ENCODE results near the gene ADORA1.

ADORA1 gene

DNA sequence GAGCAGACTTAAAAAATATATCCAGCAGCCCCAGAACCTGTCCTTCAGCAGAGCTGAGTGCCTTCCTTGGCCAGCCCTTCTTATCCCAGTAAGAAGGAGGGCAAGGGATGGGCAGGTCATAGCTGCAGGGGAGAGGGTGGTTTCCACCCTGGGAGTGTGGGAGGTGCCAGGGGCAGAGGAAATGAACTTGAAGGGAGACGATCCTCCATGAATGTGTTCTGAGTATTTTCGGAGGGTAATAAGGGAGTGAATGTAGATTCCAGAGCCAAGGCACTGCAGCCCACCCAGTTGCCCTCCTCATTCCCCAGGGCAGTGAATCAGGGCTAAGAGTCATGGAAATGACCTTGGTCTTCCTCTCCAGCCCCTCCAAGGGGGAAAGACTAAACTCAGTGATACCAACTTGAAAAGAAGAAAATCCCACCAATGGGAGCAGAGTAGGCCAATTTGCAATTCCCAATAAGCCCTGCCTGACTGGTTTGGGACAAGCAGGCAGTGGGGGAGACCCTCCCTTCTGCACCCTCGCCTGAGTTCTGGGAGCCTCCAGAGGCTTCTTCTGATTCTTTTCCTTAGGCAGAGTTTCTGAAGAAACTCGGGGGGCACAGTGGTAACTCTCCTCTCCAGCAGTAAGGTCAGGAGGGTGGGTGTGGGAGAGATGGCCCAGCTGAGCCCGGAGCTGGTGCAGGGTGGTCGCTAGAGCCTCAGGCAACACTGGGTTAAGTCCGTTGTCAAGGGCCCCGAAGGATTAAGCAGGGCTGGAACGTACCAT, 45.9 kb upstream of the ADORA1 start:
- H4K91ac ChIP-seq (ENCODE audit: low read depth, low read length, poor library complexity): no peak overlapping the region
- H3K27ac ChIP-seq (replicated peaks; ENCODE audit: low read length): no peak overlapping the region
- WGBS, 2 donors (ENCODE audit: extremely low coverage in 2 of 2, insufficient read length in 2 of 2, insufficient replicate concordance in 1 of 2): no CpG with 5 or more reads among the region's 9 CpGs
- H3K18ac ChIP-seq (ENCODE audit: low read length): no peak overlapping the region
- H3K9me3 ChIP-seq (replicated peaks in 1 of 2; ENCODE audit: control insufficient read depth in 2 of 2, insufficient read depth in 1 of 2, low read depth in 1 of 2, low read length in 2 of 2): no peaks in the 10 kb centered on the region
- H2BK5ac ChIP-seq (ENCODE audit: low read length): no peak overlapping the region
- DNase-seq (ENCODE audit: low spot score): no peak
- peaks cover 0 to 4% of the 10 kb centered on the region in 2 donors for H3K4me1 ChIP-seq (ENCODE audit: control insufficient read depth in 2 of 2, insufficient read depth in 1 of 2, low read depth in 1 of 2, low read length in 2 of 2)
- no peaks in the 10 kb centered on the region for H3K79me1 ChIP-seq (ENCODE audit: low read depth, low read length)
- H2AK5ac ChIP-seq (ENCODE audit: low read depth, low read length): no peak overlapping the region
- H3K4me2 ChIP-seq (ENCODE audit: insufficient read depth, low read length, poor library complexity, severe bottlenecking): no peak overlapping the region
- no peak overlapping the region for H2BK120ac ChIP-seq (ENCODE audit: low read depth, low read length)
- H4K8ac ChIP-seq (ENCODE audit: low read depth, low read length): no peak overlapping the region
- H3K14ac ChIP-seq (ENCODE audit: low read length): no peak overlapping the region
- H3K9ac ChIP-seq (ENCODE audit: low read depth, low read length, poor library complexity): no peak overlapping the region
- H3K4ac ChIP-seq (ENCODE audit: low read length): no peak overlapping the region
- H3K36me3 ChIP-seq (replicated peaks in 1 of 2; ENCODE audit: control insufficient read depth in 2 of 2, insufficient read depth in 2 of 2, low read length in 2 of 2): no peaks in the 10 kb centered on the region
- no peak overlapping the region for H3K4me3 ChIP-seq (ENCODE audit: low read length in 2 of 2)
- no peak overlapping the region for H2BK12ac ChIP-seq (ENCODE audit: low read length)
- H3K23ac ChIP-seq (ENCODE audit: low read depth, low read length, poor library complexity): no peak overlapping the region
- H2BK15ac ChIP-seq (ENCODE audit: low read length): no peak overlapping the region
- peak overlapping the region; percentile 18 for H2AFZ ChIP-seq (ENCODE audit: low read length)
- H3K27me3 ChIP-seq (ENCODE audit: control insufficient read depth in 3 of 3, insufficient read depth in 3 of 3, low read depth in 1 of 3, low read length in 3 of 3): peaks cover 0 to 53% (median 11%) of the 10 kb centered on the region in 3 experiments

GRCh38 chr1:203082231-203082505, 45.4 kb upstream of the ADORA1 start:
- Histone ChIP-seq H3K4ac (ENCODE audit: low read length) (no peak overlapping the region), H3K4me2 (ENCODE audit: insufficient read depth, low read length, poor library complexity, severe bottlenecking) (no peak overlapping the region), H3K36me3 (replicated peaks in 1 of 2; ENCODE audit: control insufficient read depth in 2 of 2, insufficient read depth in 2 of 2, low read length in 2 of 2) (no peaks in the 10 kb centered on the region), H2BK120ac (ENCODE audit: low read depth, low read length) (no peak overlapping the region), H3K18ac (ENCODE audit: low read length) (no peak overlapping the region), H3K79me1 (ENCODE audit: low read depth, low read length) (no peaks in the 10 kb centered on the region), H4K8ac (ENCODE audit: low read depth, low read length) (no peak overlapping the region), H4K91ac (ENCODE audit: low read depth, low read length, poor library complexity) (no peak overlapping the region), H3K27me3 (ENCODE audit: control insufficient read depth in 3 of 3, insufficient read depth in 3 of 3, low read depth in 1 of 3, low read length in 3 of 3) (peaks cover 0 to 48% (median 6%) of the 10 kb centered on the region in 3 experiments), H2BK12ac (ENCODE audit: low read length) (no peak overlapping the region), H3K14ac (ENCODE audit: low read length) (no peak overlapping the region), H3K9ac (ENCODE audit: low read depth, low read length, poor library complexity) (no peak overlapping the region), H3K27ac (replicated peaks; ENCODE audit: low read length) (no peak overlapping the region), H3K4me1 (ENCODE audit: control insufficient read depth in 2 of 2, insufficient read depth in 1 of 2, low read depth in 1 of 2, low read length in 2 of 2) (peaks cover 0 to 4% of the 10 kb centered on the region in 2 donors), H2BK15ac (ENCODE audit: low read length) (no peak overlapping the region), H3K23ac (ENCODE audit: low read depth, low read length, poor library complexity) (no peak overlapping the region), H2AFZ (ENCODE audit: low read length) (peak overlapping the region; percentile 18), H2AK5ac (ENCODE audit: low read depth, low read length) (no peak overlapping the region), H2BK5ac (ENCODE audit: low read length) (no peak overlapping the region), H3K4me3 (ENCODE audit: low read length in 2 of 2) (no peak overlapping the region), H3K9me3 (replicated peaks in 1 of 2; ENCODE audit: control insufficient read depth in 2 of 2, insufficient read depth in 1 of 2, low read depth in 1 of 2, low read length in 2 of 2) (no peaks in the 10 kb centered on the region)
- DNase-seq (ENCODE audit: low spot score): no peak
- WGBS, 2 donors (ENCODE audit: extremely low coverage in 2 of 2, insufficient read length in 2 of 2, insufficient replicate concordance in 1 of 2): no CpG with 5 or more reads among the region's 3 CpGs

- Histone ChIP-seq H3K4me2 (ENCODE audit: insufficient read depth, low read length, poor library complexity, severe bottlenecking) (no peak overlapping the region), H3K4me1 (ENCODE audit: control insufficient read depth in 2 of 2, insufficient read depth in 1 of 2, low read depth in 1 of 2, low read length in 2 of 2) (peaks cover 0 to 6% of the 10 kb centered on the region in 2 donors), H3K4ac (ENCODE audit: low read length) (no peak overlapping the region), H2AK5ac (ENCODE audit: low read depth, low read length) (no peak overlapping the region), H3K27ac (replicated peaks; ENCODE audit: low read length) (no peak overlapping the region), H2BK120ac (ENCODE audit: low read depth, low read length) (no peak overlapping the region), H3K36me3 (replicated peaks in 1 of 2; ENCODE audit: control insufficient read depth in 2 of 2, insufficient read depth in 2 of 2, low read length in 2 of 2) (no peaks in the 10 kb centered on the region), H3K14ac (ENCODE audit: low read length) (no peak overlapping the region), H3K27me3 (ENCODE audit: control insufficient read depth in 3 of 3, insufficient read depth in 3 of 3, low read depth in 1 of 3, low read length in 3 of 3) (peaks cover 0 to 41% (median 2%) of the 10 kb centered on the region in 3 experiments), H4K91ac (ENCODE audit: low read depth, low read length, poor library complexity) (no peak overlapping the region), H4K8ac (ENCODE audit: low read depth, low read length) (no peak overlapping the region), H2AFZ (ENCODE audit: low read length) (no peak overlapping the region), H3K79me1 (ENCODE audit: low read depth, low read length) (no peaks in the 10 kb centered on the region), H3K23ac (ENCODE audit: low read depth, low read length, poor library complexity) (peak overlapping the region; percentile 69), H2BK12ac (ENCODE audit: low read length) (no peak overlapping the region), H3K4me3 (ENCODE audit: low read length in 2 of 2) (no peak overlapping the region), H3K9me3 (replicated peaks in 1 of 2; ENCODE audit: control insufficient read depth in 2 of 2, insufficient read depth in 1 of 2, low read depth in 1 of 2, low read length in 2 of 2) (no peaks in the 10 kb centered on the region), H3K18ac (ENCODE audit: low read length) (peak overlapping the region; percentile 58), H3K9ac (ENCODE audit: low read depth, low read length, poor library complexity) (no peak overlapping the region), H2BK5ac (ENCODE audit: low read length) (peak overlapping the region; percentile 11), H2BK15ac (ENCODE audit: low read length) (peak overlapping the region; percentile 21)
- WGBS, 2 donors (ENCODE audit: extremely low coverage in 2 of 2, insufficient read length in 2 of 2, insufficient replicate concordance in 1 of 2): no CpG with 5 or more reads among the region's 11 CpGs
- DNase-seq (ENCODE audit: low spot score): no peak
Measured at GRCh38 chr1:203082571-203083462, 44.7 kb upstream of the ADORA1 start.

- no peak overlapping the region for H4K91ac ChIP-seq (ENCODE audit: low read depth, low read length, poor library complexity)
- H3K79me1 ChIP-seq (ENCODE audit: low read depth, low read length): no peaks in the 10 kb centered on the region
- H2BK12ac ChIP-seq (ENCODE audit: low read length): no peak overlapping the region
- no peak for DNase-seq (ENCODE audit: low spot score)
- no CpG with 5 or more reads among the region's 11 CpGs for WGBS, 2 donors (ENCODE audit: extremely low coverage in 2 of 2, insufficient read length in 2 of 2, insufficient replicate concordance in 1 of 2)
- peak overlapping the region; percentile 72 for H3K14ac ChIP-seq (ENCODE audit: low read length)
- no peaks in the 10 kb centered on the region for H3K9me3 ChIP-seq (replicated peaks in 1 of 2; ENCODE audit: control insufficient read depth in 2 of 2, insufficient read depth in 1 of 2, low read depth in 1 of 2, low read length in 2 of 2)
- no peak overlapping the region for H2BK15ac ChIP-seq (ENCODE audit: low read length)
- H3K18ac ChIP-seq (ENCODE audit: low read length): no peak overlapping the region
- no peaks in the 10 kb centered on the region for H3K36me3 ChIP-seq (replicated peaks in 1 of 2; ENCODE audit: control insufficient read depth in 2 of 2, insufficient read depth in 2 of 2, low read length in 2 of 2)
- H3K23ac ChIP-seq (ENCODE audit: low read depth, low read length, poor library complexity): peak overlapping the region; percentile 70
- H4K8ac ChIP-seq (ENCODE audit: low read depth, low read length): no peak overlapping the region
- no peak overlapping the region for H3K4me3 ChIP-seq (ENCODE audit: low read length in 2 of 2)
- no peak overlapping the region for H2AFZ ChIP-seq (ENCODE audit: low read length)
- no peak overlapping the region for H3K4me2 ChIP-seq (ENCODE audit: insufficient read depth, low read length, poor library complexity, severe bottlenecking)
- H2BK5ac ChIP-seq (ENCODE audit: low read length): no peak overlapping the region
- peaks cover 0 to 6% of the 10 kb centered on the region in 2 donors for H3K4me1 ChIP-seq (ENCODE audit: control insufficient read depth in 2 of 2, insufficient read depth in 1 of 2, low read depth in 1 of 2, low read length in 2 of 2)
- no peak overlapping the region for H2BK120ac ChIP-seq (ENCODE audit: low read depth, low read length)
- no peak overlapping the region for H3K27ac ChIP-seq (replicated peaks; ENCODE audit: low read length)
- peak overlapping the region; percentile 54 for H2AK5ac ChIP-seq (ENCODE audit: low read depth, low read length)
- no peak overlapping the region for H3K4ac ChIP-seq (ENCODE audit: low read length)
- H3K9ac ChIP-seq (ENCODE audit: low read depth, low read length, poor library complexity): no peak overlapping the region
- peaks cover 0 to 37% (median 2%) of the 10 kb centered on the region in 3 experiments for H3K27me3 ChIP-seq (ENCODE audit: control insufficient read depth in 3 of 3, insufficient read depth in 3 of 3, low read depth in 1 of 3, low read length in 3 of 3)
Measured at GRCh38 chr1:203083463-203083921, 44.0 kb upstream of the ADORA1 start.

Data from neuronal stem cell (in vitro differentiated cells).